ENCODE measurements around the gene MAPK8. TPM values are rescaled to one million over a fixed set of nuclear protein-coding genes. Genes with fewer than 3 reads are reported as not detected.
A peak's percentile ranks its signal among the peaks of the same experiment; 100 is the strongest.

The MAPK8 gene
- total RNA-seq, 1 experiment from 2014 or later, result 47.2 TPM

DNA sequence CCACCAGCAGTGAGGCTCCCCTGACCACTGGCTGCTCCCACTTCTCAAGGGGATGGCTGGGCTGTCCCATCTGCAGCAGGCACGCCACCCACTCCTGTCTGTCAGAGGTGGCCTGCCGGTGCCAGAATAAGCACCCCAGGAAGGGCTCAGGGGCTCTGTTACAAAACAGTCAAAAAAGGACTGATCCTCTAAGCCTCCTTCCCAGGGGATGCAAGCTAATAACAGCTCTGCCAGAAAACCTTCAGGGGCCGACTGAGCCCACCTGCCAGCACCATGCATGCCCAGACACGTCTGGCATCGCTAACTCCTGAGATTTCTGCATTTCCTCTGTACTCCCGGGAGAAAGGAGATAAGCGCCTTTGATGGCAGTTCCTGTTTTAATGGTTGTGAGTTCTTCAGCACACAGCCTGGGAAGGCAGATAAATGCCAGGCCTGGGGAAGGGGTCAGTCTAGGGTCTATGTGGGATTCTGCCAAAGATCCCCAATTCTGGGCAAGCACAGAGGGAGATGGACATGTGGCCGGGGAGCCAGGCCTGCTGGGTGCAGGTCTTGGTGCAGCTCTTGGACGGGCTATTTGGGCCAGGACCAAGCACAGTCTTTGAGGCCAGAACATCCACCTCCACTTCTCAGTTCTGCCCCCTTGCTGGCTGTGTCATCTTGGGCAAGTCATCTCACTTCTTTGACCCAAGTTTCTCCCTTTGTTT is 170.0 kb downstream of the MAPK8 start:
- Histone ChIP-seq H3K27me3 (no peaks in the 10 kb centered on the region), H3K36me3 (peaks cover 3% of the 10 kb centered on the region; the same call in 1 of the 2 replicates), H3K9me3 (no peaks in the 10 kb centered on the region), H3K4me3 (no peak overlapping the region)
- no peak for DNase-seq

DNA sequence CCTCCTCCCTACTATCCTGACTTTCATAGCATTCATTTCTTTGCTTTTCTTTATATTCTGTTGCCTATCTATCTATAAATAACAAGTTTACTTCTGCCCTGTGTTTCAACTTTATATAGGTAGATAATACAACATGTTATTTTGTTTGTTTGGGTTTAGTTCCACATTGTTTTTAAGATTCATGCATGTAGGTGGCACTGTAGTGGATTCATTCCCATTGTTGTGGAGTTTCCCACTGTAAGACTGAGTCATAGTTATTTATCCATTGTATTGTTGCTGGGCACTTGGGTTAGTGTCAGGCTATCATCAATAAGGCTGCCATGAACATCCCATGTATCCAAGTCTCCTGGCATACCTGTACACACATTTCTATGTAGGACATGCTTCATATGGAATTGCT is 170.7 kb downstream of the MAPK8 start:
- H3K4me3 ChIP-seq, result no peak overlapping the region
- peaks cover 3% of the 10 kb centered on the region; the same call in 1 of the 2 replicates for H3K36me3 ChIP-seq
- no peaks in the 10 kb centered on the region for H3K27me3 ChIP-seq
- no peak for DNase-seq
- no peaks in the 10 kb centered on the region for H3K9me3 ChIP-seq

- no peaks in the 10 kb centered on the region for H3K27me3 ChIP-seq
- no peaks in the 10 kb centered on the region for H3K9me3 ChIP-seq
- no peak overlapping the region for H3K4me3 ChIP-seq
- peaks cover 3% of the 10 kb centered on the region; the same call in 1 of the 2 replicates for H3K36me3 ChIP-seq
- no peak for DNase-seq
Observed at GRCh38 chr10:48477616-48478015, 171.1 kb downstream of the MAPK8 start.

GRCh38 chr10:48478469-48478868 is 172.0 kb downstream of the MAPK8 start:
- no peaks in the 10 kb centered on the region for H3K36me3 ChIP-seq
- no peaks in the 10 kb centered on the region for H3K27me3 ChIP-seq
- H3K4me3 ChIP-seq, result no peak overlapping the region
- DNase-seq, result no peak
- no peaks in the 10 kb centered on the region for H3K9me3 ChIP-seq

GRCh38 chr10:48478980-48479811 is 172.7 kb downstream of the MAPK8 start:
- Histone ChIP-seq H3K36me3 (no peaks in the 10 kb centered on the region), H3K27me3 (no peaks in the 10 kb centered on the region), H3K9me3 (no peaks in the 10 kb centered on the region), H3K4me3 (no peak overlapping the region)
- DNase-seq, result peak; percentile 23

DNA sequence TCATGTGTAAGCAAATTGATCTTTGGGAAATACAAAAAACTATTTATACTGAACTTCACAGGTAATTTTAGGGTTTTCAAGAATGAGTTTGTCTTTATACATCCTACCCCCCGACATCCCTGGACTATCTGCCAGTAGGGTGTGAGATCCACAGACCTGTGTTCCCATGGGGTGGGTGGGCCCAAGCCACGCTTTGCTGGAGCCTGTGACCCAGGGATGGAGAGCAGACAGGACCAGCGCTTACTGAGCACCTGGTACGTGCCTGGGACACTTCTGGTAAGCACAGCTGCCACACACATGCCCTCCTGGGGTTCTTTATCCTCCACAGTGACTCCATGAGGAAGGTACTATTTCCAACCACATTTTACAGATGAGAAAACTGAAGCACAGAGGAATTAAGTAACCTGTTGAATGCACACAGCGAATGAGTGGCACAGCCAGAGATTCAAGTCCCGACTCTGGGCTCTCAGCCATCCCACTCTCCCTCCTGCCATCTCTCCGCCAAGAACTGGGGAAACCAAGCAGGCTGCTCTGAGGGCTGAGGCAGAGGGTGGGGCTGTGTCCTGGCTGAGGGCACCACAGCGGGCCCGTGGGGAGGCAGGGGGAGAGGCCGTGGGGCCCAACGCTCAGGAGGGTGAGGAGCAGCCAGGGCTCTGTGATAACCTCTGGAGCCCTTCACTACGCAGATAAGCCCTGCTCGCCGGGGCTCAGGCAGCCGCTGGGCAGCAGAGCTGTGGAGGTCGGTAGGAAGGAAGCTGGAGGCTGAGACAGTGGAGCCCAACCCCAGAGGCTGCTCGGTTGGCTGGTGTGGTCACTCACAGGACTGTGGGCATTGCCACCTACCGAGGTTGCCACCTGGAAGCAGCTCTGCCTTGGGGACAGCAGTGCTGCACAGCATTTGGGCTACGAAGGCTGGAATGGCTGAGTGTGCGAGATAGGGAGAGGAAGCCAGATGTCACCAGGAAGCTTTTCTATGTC is 174.2 kb downstream of the MAPK8 start:
- no peak for DNase-seq
- H3K4me3 ChIP-seq, result no peak overlapping the region

GRCh38 chr10:48481385-48481784 is 174.9 kb downstream of the MAPK8 start:
- no peak for DNase-seq
- H3K27me3 ChIP-seq, result no peaks in the 10 kb centered on the region
- no peaks in the 10 kb centered on the region for H3K36me3 ChIP-seq
- no peak overlapping the region for H3K4me3 ChIP-seq
- H3K9me3 ChIP-seq, result no peaks in the 10 kb centered on the region

More for the DNA sequence above, 174.2 kb downstream of the MAPK8 start:
- H3K36me3 ChIP-seq, result no peaks in the 10 kb centered on the region
- H3K27me3 ChIP-seq, result no peaks in the 10 kb centered on the region
- no peaks in the 10 kb centered on the region for H3K9me3 ChIP-seq

DNA sequence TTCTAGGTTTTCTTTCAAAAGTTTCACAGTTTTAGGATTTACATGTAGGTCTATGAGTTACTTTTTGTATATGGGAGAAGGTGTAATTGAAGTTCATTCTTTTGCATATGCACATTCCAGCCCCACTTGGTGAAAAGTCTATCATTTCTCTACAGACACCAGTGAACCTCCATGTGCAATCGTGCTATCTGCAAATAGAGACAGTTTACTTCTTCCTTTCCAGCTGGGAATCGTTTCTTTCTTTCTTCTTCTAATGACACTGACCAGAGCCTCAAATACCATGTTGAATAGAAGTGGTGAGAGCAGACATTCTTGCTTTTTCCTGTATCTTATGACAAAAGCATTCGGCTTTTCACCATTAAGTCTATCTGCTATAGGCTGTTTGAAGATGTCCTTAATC is 175.7 kb downstream of the MAPK8 start:
- Histone ChIP-seq H3K9me3 (no peaks in the 10 kb centered on the region), H3K27me3 (no peaks in the 10 kb centered on the region), H3K36me3 (no peaks in the 10 kb centered on the region), H3K4me3 (no peak overlapping the region)
- DNase-seq, result no peak

GRCh38 chr10:48484911-48485310 is 178.4 kb downstream of the MAPK8 start:
- Histone ChIP-seq H3K4me3 (no peak overlapping the region), H3K27me3 (no peaks in the 10 kb centered on the region), H3K9me3 (no peaks in the 10 kb centered on the region), H3K36me3 (no peaks in the 10 kb centered on the region)
- DNase-seq, result no peak

DNA sequence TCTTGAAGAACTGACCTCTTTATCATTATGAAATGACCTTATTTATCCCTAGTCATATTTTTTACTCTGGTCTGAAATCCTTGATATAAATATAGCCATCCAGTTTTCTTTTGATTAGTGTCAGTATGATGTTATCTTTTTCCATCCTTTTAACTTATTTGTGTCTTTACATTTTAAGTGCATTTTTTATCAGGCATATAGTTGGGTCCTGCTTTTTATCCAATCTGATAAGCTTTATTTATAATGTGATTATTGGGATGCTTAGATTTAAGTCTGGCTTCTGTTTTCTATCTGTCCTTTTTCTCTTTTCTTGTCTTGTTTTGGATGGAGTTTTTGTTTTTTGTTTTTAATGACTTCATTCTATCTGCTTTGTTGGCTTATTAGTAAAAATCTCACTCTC is 179.2 kb downstream of the MAPK8 start:
- no peak for DNase-seq
- Histone ChIP-seq H3K36me3 (no peaks in the 10 kb centered on the region), H3K4me3 (no peak overlapping the region), H3K27me3 (no peaks in the 10 kb centered on the region), H3K9me3 (no peaks in the 10 kb centered on the region)

DNA sequence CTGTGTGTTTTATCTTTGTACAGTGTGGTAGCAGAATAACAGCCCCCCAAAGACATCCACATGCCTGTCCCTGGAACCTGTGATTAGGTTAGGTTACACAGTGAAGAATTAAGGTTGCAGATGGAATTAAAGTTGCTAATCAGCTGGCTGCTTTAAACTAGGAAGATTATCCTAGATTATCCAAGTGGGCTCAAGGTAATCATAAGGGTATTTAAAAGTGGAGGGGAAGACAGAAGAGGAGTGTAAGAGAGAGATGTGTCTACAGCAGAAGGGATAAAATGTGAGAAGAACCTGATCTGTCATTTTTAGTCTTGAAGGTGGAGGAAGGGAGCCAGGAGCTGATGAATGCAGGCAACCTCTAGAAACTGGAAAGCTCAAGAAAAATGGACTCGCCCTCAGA is 180.8 kb downstream of the MAPK8 start:
- Histone ChIP-seq H3K4me3 (no peak overlapping the region), H3K36me3 (no peaks in the 10 kb centered on the region), H3K9me3 (no peaks in the 10 kb centered on the region), H3K27me3 (no peaks in the 10 kb centered on the region)
- no peak for DNase-seq

Other genes starting within 250 kb of the MAPK8 start
- gene FRMPD2, start 32.0 kb upstream of the MAPK8 start, total RNA-seq (2014; rRNA removed; shearing (Covaris generic); ENCODE audit: low replicate concordance), result 1.2 TPM in 1 of 2 replicates, not detected in the other

Data from MG63 (cell line).